NB4 (cell line): ENCODE measurements around the gene ARHGAP26.

Source experiments
- DNase-seq: peaks from one replicate; pipeline ENCODE4 v3.0.0; 2010; ENCODE audit warnings: low read depth
- H3K4me3 ChIP-seq: one replicate; pipeline ENCODE4 v1.5.1; 2011; ENCODE audit warnings: mild to moderate bottlenecking, low read depth, low read length, moderate library complexity
- CTCF ChIP-seq: IDR thresholded peaks from one replicate; pipeline ENCODE4 v1.5.1; 2012; ENCODE audit warnings: low read depth, low read length
- MAX ChIP-seq: IDR thresholded peaks from 2 replicates; pipeline ENCODE4 v1.6.1; 2011; ENCODE audit warnings: low read depth, low read length
- MYC ChIP-seq: IDR thresholded peaks from 2 replicates; pipeline ENCODE4 v1.6.1; 2011; ENCODE audit warnings: low read depth, low read length
- POLR2A ChIP-seq: IDR thresholded peaks from 2 replicates; pipeline ENCODE4 v1.6.1; 2011; ENCODE audit warnings: mild to moderate bottlenecking; ENCODE audit not compliant: insufficient read length; ENCODE audit errors: extremely low read depth

ARHGAP26 gene

GRCh38 chr5:143120460-143121134 lies 350.4 kb downstream of the ARHGAP26 start:
- no peak for DNase-seq
- TF ChIP-seq CTCF: no peak
- TF ChIP-seq POLR2A: no peak
- no peak for TF ChIP-seq MAX
- no peak for TF ChIP-seq MYC
- H3K4me3 ChIP-seq: no peak overlapping the region

- TF ChIP-seq CTCF (no peak), MYC (no peak), POLR2A (no peak), MAX (no peak)
- no peak for DNase-seq
- no peak overlapping the region for H3K4me3 ChIP-seq
These were observed 350.9 kb downstream of the ARHGAP26 start for GRCh38 chr5:143121135-143121475.

- DNase-seq: peak; percentile 97
- H3K4me3 ChIP-seq: no peak overlapping the region
- TF ChIP-seq MAX: peak; percentile 52; the same call in 1 of the 2 replicates
- TF ChIP-seq POLR2A: no peak
- 0 out of 2 replicates have a peak, but pooled peaks have one; percentile 54 for TF ChIP-seq MYC
- TF ChIP-seq CTCF: peak; percentile 36
These were observed 354.4 kb downstream of the ARHGAP26 start for GRCh38 chr5:143124593-143124992.

- H3K4me3 ChIP-seq: no peak overlapping the region
- no peak for DNase-seq
- no peak for TF ChIP-seq MYC
- no peak for TF ChIP-seq MAX
- no peak for TF ChIP-seq POLR2A
- TF ChIP-seq CTCF: no peak
These were observed 356.2 kb downstream of the ARHGAP26 start for GRCh38 chr5:143126174-143127019.

- DNase-seq: no peak
- TF ChIP-seq CTCF: no peak
- no peak for TF ChIP-seq MYC
- TF ChIP-seq POLR2A: no peak
- no peak for TF ChIP-seq MAX
- no peak overlapping the region for H3K4me3 ChIP-seq
These were observed 358.4 kb downstream of the ARHGAP26 start for GRCh38 chr5:143128412-143129071.
